Psoas muscle (tissue), 8 donors: ENCODE measurements around the gene PLD6. TPM values are rescaled to one million over a fixed set of nuclear protein-coding genes. Genes with fewer than 3 reads are reported as not detected.

Source experiments
- ATAC-seq, 4 donors: fragments of 200-7000 bp; cut with Tn5 transposase; one replicate each; pipeline ENCODE4 v1.9.1; 2020; ENCODE audit warnings: moderate library complexity in 3 of 4, mild to moderate bottlenecking in 2 of 4
- DNase-seq, 2 donors: peaks; one replicate each; pipeline ENCODE4 v3.0.0-alpha.2; 2020
- H3K27ac ChIP-seq: fragments of 200-600 bp; one replicate; pipeline ENCODE4 v1.8.0; 2022
- H3K27me3 ChIP-seq, 3 donors: fragments of 200-600 bp in 1 of 3; one replicate each; pipeline versions ENCODE4 v1.6.1 to v1.8.0; 2013 to 2022; ENCODE audit warnings: low read length in 2 of 3, mild to moderate bottlenecking in 2 of 3, moderate library complexity in 1 of 3; ENCODE audit not compliant: insufficient read depth in 3 of 3
- H3K36me3 ChIP-seq, 2 donors: fragments of 200-600 bp in 1 of 2; one replicate each; pipeline versions ENCODE4 v1.6.1 to v1.8.0; 2013 to 2022; ENCODE audit warnings: low read depth in 1 of 2, mild to moderate bottlenecking in 1 of 2, moderate library complexity in 1 of 2; ENCODE audit not compliant: insufficient read depth in 1 of 2
- H3K4me1 ChIP-seq: fragments of 200-600 bp; one replicate; pipeline ENCODE4 v1.8.0; 2022
- H3K4me3 ChIP-seq: fragments of 200-600 bp; one replicate; pipeline ENCODE4 v1.8.0; 2022; ENCODE audit warnings: mild to moderate bottlenecking
- H3K9me3 ChIP-seq: fragments of 200-600 bp; one replicate; pipeline ENCODE4 v1.8.0; 2022
- CTCF ChIP-seq: fragments of 200-600 bp; IDR thresholded peaks from one replicate; pipeline ENCODE4 v1.8.0; 2022; ENCODE audit warnings: antibody characterized with exemption
- WGBS, 3 donors: extraction: QIAGEN DNeasy Blood & Tissue Kit; methylation state at CpG; one replicate each; pipeline versions ENCODE4 v1.1.6 to v1.1.7; 2013; 5-methylcytosine and 5-hydroxymethylcytosine counted together
- intact Hi-C, 2 donors: fragments of 100-400 bp; cut with DNase I; formaldehyde crosslinking; loops; one replicate each; pipeline versions ENCODE4 v1.11.0 to v1.14.2; 2022
- polyA plus RNA-seq, 3 donors: library from polyadenylated mRNA; stranded (reverse); fragments of 200-250 nt; gene quantifications; one replicate each; pipeline ENCODE4 v1.2.3, GENCODE V29; 2013
- total RNA-seq, 4 donors: library from RNA; stranded (reverse); fragmentation: NEBNext Ultra II Directional in 2 of 4; extraction: Animal tissue kit (Norgen Biotek cat#: 25700) in 2 of 4; gene quantifications; one replicate each; pipeline versions ENCODE4 v1.2.1 to v1.2.4, GENCODE V29; 2021 to 2023
- donor health status: healthy with polysubstance abuse.
- donor health status: DM: no; HTN: no; CAD: no; lungs with moderate emphysema.
- donor health status: Bipolar disorder and iron deficiency.
- donor health status: healthy.
- donor health status: DM: yes; HTN: yes; CAD: no.
- donor health status: DM: no; HTN: no; CAD: no.
- donor health status: DM: no; HTN: no; CAD: no.
- donor health status: DM: yes; HTN: yes; CAD: no.

The PLD6 gene
- total and polyA plus RNA-seq, 7 donors = 0.84 to 5.4 (median 2.5) TPM

DNA sequence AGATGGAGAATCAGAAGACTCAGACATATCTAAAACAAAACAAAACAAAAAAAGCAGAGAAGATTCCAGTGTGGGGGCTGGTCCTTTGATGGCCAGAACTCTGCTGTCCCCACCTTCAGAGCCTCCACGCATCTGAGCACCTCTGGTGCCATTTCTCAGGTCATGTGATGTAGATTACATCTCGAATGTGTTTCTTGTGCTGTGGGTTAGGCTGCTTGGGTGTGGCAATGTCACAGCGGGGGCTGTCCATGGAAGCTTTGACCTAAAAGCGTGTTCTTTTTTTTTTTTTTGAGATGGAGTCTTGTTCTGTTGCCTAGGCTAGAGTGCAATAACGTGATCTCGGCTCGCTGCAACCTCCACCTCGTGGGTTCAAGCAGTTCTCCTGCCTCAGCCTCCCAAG lies 51.2 kb downstream of the PLD6 start:
- H3K4me3 ChIP-seq = no peak overlapping the region
- no peak overlapping the region for H3K27ac ChIP-seq
- no peaks in the 10 kb centered on the region for H3K27me3 ChIP-seq
- no peaks in the 10 kb centered on the region for H3K9me3 ChIP-seq
- TF ChIP-seq CTCF = no peak
- ATAC-seq = no peak
- H3K36me3 ChIP-seq = peaks cover 15 to 78% of the 10 kb centered on the region in 2 donors
- peaks cover 33% of the 10 kb centered on the region for H3K4me1 ChIP-seq
- DNase-seq = no peak
- 90 to 97% (median 91%) methylated on average over 8 of the region's 8 CpGs for WGBS, 3 donors
- intact Hi-C loops = loop anchor here in 1 of 2 donors (5.0 kb wide), 2 partner anchors 32 to 153 kb away; no protein-coding TSS in a partner anchor

DNA sequence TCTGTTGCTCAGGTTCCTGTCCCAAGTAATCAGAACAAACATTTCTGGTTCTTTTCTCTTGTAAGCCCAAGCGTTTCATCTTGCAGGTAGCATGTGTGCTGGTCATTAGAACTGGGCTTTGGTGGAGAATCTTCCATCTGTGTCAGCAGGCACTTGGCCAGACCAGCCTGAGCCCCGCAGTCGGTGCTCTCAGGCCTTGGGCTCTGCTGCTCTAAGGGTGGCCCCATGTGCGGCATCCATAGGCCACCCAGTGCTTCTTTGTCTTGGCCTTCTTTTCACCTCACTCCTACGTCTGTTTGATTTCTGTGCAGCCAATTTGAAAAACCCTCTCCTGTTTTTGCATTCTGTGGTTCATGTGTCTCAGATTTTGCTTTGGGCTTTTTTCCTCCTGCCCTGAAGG lies 51.6 kb downstream of the PLD6 start:
- peaks cover 33% of the 10 kb centered on the region for H3K4me1 ChIP-seq
- no peaks in the 10 kb centered on the region for H3K9me3 ChIP-seq
- WGBS, 3 donors = 75 to 85% (median 77%) methylated on average over 5 of the region's 5 CpGs
- DNase-seq (no peak), ATAC-seq (no peak)
- peaks cover 15 to 78% of the 10 kb centered on the region in 2 donors for H3K36me3 ChIP-seq
- intact Hi-C loops = loop anchor here in 1 of 2 donors (5.0 kb wide), 2 partner anchors 33 to 152 kb away; no protein-coding TSS in a partner anchor
- no peak for TF ChIP-seq CTCF
- H3K27ac ChIP-seq = no peak overlapping the region
- H3K27me3 ChIP-seq = no peaks in the 10 kb centered on the region
- no peak overlapping the region for H3K4me3 ChIP-seq

DNA sequence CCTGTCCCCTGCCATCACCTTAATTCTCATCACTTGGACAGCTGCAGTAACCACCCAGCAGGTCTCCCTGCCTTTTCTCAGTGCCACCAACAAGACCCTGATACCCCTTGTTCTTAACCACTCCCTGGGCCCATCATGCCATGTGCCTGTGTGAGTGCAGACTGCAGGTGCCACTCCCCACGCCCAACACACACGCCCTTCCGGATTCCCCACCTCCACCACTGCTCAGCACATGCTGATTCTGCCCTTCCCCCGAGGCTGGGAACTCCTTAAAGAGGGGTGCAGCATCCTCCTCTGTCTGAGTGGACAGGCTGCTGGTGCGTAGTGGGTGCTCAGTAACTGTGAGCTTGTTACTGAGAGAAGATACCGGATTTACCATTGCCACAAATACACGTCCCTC lies 52.4 kb downstream of the PLD6 start:
- no peak for DNase-seq
- intact Hi-C loops = loop anchor here in 1 of 2 donors (5.0 kb wide), 2 partner anchors 34 to 151 kb away; no protein-coding TSS in a partner anchor
- TF ChIP-seq CTCF = no peak
- H3K27ac ChIP-seq = no peak overlapping the region
- ATAC-seq = no peak
- peaks cover 33% of the 10 kb centered on the region for H3K4me1 ChIP-seq
- H3K4me3 ChIP-seq = no peak overlapping the region
- H3K9me3 ChIP-seq = no peaks in the 10 kb centered on the region
- 79 to 88% (median 83%) methylated on average over 7 of the region's 7 CpGs for WGBS, 3 donors
- peaks cover 11 to 71% of the 10 kb centered on the region in 2 donors for H3K36me3 ChIP-seq
- no peaks in the 10 kb centered on the region for H3K27me3 ChIP-seq

DNA sequence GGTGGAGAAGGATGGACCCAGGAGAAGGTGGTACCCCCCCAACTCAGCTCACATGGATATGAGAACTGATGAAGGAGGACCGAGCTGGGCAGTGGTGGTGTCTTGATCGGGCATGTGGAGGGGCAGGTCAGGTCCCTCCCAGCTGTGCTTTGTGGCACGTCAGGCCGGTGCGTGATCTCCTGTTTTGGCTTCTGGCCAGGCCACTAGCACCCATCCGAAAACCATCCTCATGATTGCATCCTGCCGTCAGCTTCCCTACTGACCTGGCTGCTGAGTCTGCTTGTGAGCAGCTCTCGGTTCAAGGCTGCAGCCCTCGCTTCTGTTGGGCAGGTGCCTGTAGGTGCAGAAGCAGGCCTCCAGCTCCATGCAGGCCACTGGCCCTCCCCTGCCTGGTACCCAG lies 53.1 kb downstream of the PLD6 start:
- H3K27me3 ChIP-seq = no peaks in the 10 kb centered on the region
- peaks cover 33% of the 10 kb centered on the region for H3K4me1 ChIP-seq
- H3K27ac ChIP-seq = peak overlapping the region; percentile 90
- H3K4me3 ChIP-seq = no peak overlapping the region
- DNase-seq (no peak), ATAC-seq (no peak)
- H3K36me3 ChIP-seq = peaks cover 11 to 72% of the 10 kb centered on the region in 2 donors
- intact Hi-C loops = loop anchor here in 1 of 2 donors (5.0 kb wide), 2 partner anchors 34 to 151 kb away; no protein-coding TSS in a partner anchor
- 38 to 78% (median 51%) methylated on average over 9 of the region's 9 CpGs for WGBS, 3 donors
- no peak for TF ChIP-seq CTCF
- H3K9me3 ChIP-seq = no peaks in the 10 kb centered on the region

GRCh38 chr17:17152385-17152784 lies 53.7 kb downstream of the PLD6 start:
- DNase-seq = peak; percentile 45 to 70
- H3K27me3 ChIP-seq = no peaks in the 10 kb centered on the region
- H3K36me3 ChIP-seq = peaks cover 11 to 72% of the 10 kb centered on the region in 2 donors
- H3K4me1 ChIP-seq = peaks cover 33% of the 10 kb centered on the region
- no peak overlapping the region for H3K4me3 ChIP-seq
- TF ChIP-seq CTCF = no peak
- no peaks in the 10 kb centered on the region for H3K9me3 ChIP-seq
- intact Hi-C loops = loop anchor here in 1 of 2 donors (5.0 kb wide), 2 partner anchors 35 to 150 kb away; no protein-coding TSS in a partner anchor
- 40 to 73% (median 54%) methylated on average over 4 of the region's 4 CpGs for WGBS, 3 donors
- peak overlapping the region; percentile 90 for H3K27ac ChIP-seq
- ATAC-seq = peak; percentile 10 to 28 (median 22)
